Mucosa of descending colon (tissue), 3 donors: ENCODE results near the gene CGA. TPM values are rescaled to one million over a fixed set of nuclear protein-coding genes. Genes with fewer than 3 reads are reported as not detected.

Experiments used
- ATAC-seq: fragments of 200-7000 bp; cut with Tn5 transposase; one replicate; pipeline ENCODE4 v1.9.1; 2020; ENCODE audit warnings: mild to moderate bottlenecking, moderate library complexity
- DNase-seq, 3 donors: peaks; one replicate each; pipeline ENCODE4 v3.0.0-alpha.2; 2020
- H3K36me3 ChIP-seq: fragments of 200-600 bp; one replicate; pipeline ENCODE4 v1.8.0; 2021; ENCODE audit warnings: low read depth, mild to moderate bottlenecking
- H3K4me1 ChIP-seq: fragments of 200-600 bp; one replicate; pipeline ENCODE4 v1.8.0; 2021; ENCODE audit warnings: low read depth, mild to moderate bottlenecking
- H3K4me3 ChIP-seq: fragments of 200-600 bp; one replicate; pipeline ENCODE4 v1.8.0; 2021; ENCODE audit warnings: mild to moderate bottlenecking
- H3K9me3 ChIP-seq: fragments of 200-600 bp; one replicate; pipeline ENCODE4 v1.8.0; 2021; ENCODE audit warnings: mild to moderate bottlenecking
- CTCF ChIP-seq: fragments of 200-600 bp; IDR thresholded peaks from one replicate; pipeline ENCODE4 v1.8.0; 2022; ENCODE audit warnings: antibody characterized with exemption, mild to moderate bottlenecking
- intact Hi-C, 2 donors: fragments of 100-400 bp; cut with DNase I in 1 of 2; cut with micrococcal nuclease in 1 of 2; formaldehyde crosslinking; loops; one replicate each; pipeline versions ENCODE4 v1.11.0 to v1.11.1; 2022; cut with DNase I, micrococcal nuclease
- total RNA-seq, 3 donors: library from RNA; stranded (reverse); fragmentation: NEBNext Ultra II Directional in 2 of 3; extraction: Animal tissue kit (Norgen Biotek cat#: 25700) in 2 of 3; gene quantifications; one replicate each; pipeline versions ENCODE4 v1.2.1 to v1.2.4, GENCODE V29; 2021 to 2023
- donor health status: DM: no; HTN: no; CAD: no; lungs with moderate emphysema.
- donor health status: DM: no; HTN: no; CAD: no.
- donor health status: DM: no; HTN: yes; CAD: no.

CGA gene
- total RNA-seq, 3 donors from 2014 or later = not detected

- Histone ChIP-seq H3K9me3 (no peaks in the 10 kb centered on the region), H3K36me3 (no peaks in the 10 kb centered on the region), H3K4me1 (no peaks in the 10 kb centered on the region), H3K4me3 (no peak overlapping the region)
- ATAC-seq (no peak), DNase-seq (no peak)
- TF ChIP-seq CTCF = no peak
- intact Hi-C loops = no loop called here
Measured at GRCh38 chr6:87040729-87041128, 54.2 kb downstream of the CGA start.

Other genes with a start within 250 kb of the CGA start
- not detected for gene HTR1E, start 157.6 kb downstream of the CGA start, total RNA-seq
- gene ZNF292, start 60.5 kb upstream of the CGA start, total RNA-seq = 10 to 100 TPM; 40.9 to 83.2 (median 44.4) TPM
- gene SMIM8, start 227.5 kb upstream of the CGA start, total RNA-seq = 10 to 100 TPM; 10.9 to 18.9 (median 13.2) TPM
- not detected for gene GJB7, start 234.2 kb upstream of the CGA start, total RNA-seq
- gene C6orf163, start 249.7 kb upstream of the CGA start, total RNA-seq = 1 to 10 TPM; 2.7 to 7.8 (median 3.8) TPM